GM18907 (cell line): ENCODE data around the gene PDZD7.

ENCODE experiments used
- ATAC-seq: cut with Tn5 transposase; IDR thresholded peaks from one replicate; pipeline ENCODE4 v1.9.1; 2021; ENCODE audit warnings: mild to moderate bottlenecking, moderate library complexity; ENCODE audit not compliant: unreplicated experiment

Gene PDZD7

GRCh38 chr10:100969187-100970075 lies 61.5 kb downstream of the PDZD7 start, which contains the start of gene SEMA4G:
Gene SEMA4G, plus strand, starts transcription at chr10:100969504. Its CDS starts 3,409 bp downstream, at chr10:100972913.
- ATAC-seq: no peak

GRCh38 chr10:100968863-100969186 lies 62.1 kb downstream of the PDZD7 start:
- ATAC-seq: no peak

- no peak for ATAC-seq
Measured at GRCh38 chr10:100968062-100968736, 62.7 kb downstream of the PDZD7 start.

- no peak for ATAC-seq
Measured at GRCh38 chr10:100967332-100967731, 63.6 kb downstream of the PDZD7 start.

GRCh38 chr10:100966887-100967286 lies 64.0 kb downstream of the PDZD7 start:
- no peak for ATAC-seq

GRCh38 chr10:100965820-100966219 lies 65.1 kb downstream of the PDZD7 start:
- ATAC-seq: no peak

GRCh38 chr10:100963826-100964225 lies 67.1 kb downstream of the PDZD7 start:
- ATAC-seq: no peak

- no peak for ATAC-seq
Measured at GRCh38 chr10:100962351-100963080, 68.4 kb downstream of the PDZD7 start.

GRCh38 chr10:100960251-100960650 lies 70.7 kb downstream of the PDZD7 start:
- no peak for ATAC-seq
